ENCODE data around the gene CEP97.
A peak's percentile ranks its signal among the peaks of the same experiment; 100 is the strongest.

The CEP97 gene

GRCh38 chr3:101784855-101785613 is 60.6 kb downstream of the CEP97 start:
- Histone ChIP-seq H3K79me2 (ENCODE audit: low read length) (no peaks in the 10 kb centered on the region; the same call in 1 of the 2 replicates), H3K27me3 (ENCODE audit: low read depth, low read length) (no peaks in the 10 kb centered on the region), H2AFZ (ENCODE audit: low read depth, low read length) (no peak overlapping the region), H3K4me1 (ENCODE audit: low read length) (peaks cover 5% of the 10 kb centered on the region), H3K9me3 (ENCODE audit: insufficient read depth, low read length) (no peaks in the 10 kb centered on the region), H3K9ac (ENCODE audit: low read length) (no peak overlapping the region), H3K27ac (ENCODE audit: low read length) (no peak overlapping the region), H3K36me3 (replicated peaks; ENCODE audit: low read depth, low read length) (peaks cover 42% of the 10 kb centered on the region), H3K4me3 (ENCODE audit: low read length) (no peak overlapping the region), H4K20me1 (ENCODE audit: insufficient read depth, low read length) (no peaks in the 10 kb centered on the region), H3K4me2 (ENCODE audit: low read length) (no peak overlapping the region)
- TF ChIP-seq EZH2phosphoT487 (IDR thresholded peaks at IDR 0.05; ENCODE audit: low read depth) (no peak), CTCF (IDR thresholded peaks at IDR 0.05; ENCODE audit: low read depth, low read length) (no peak)

- H3K79me2 ChIP-seq (ENCODE audit: low read length), result no peaks in the 10 kb centered on the region
- H3K27ac ChIP-seq (ENCODE audit: low read length), result peak overlapping the region; percentile 71
- H3K9me3 ChIP-seq (ENCODE audit: insufficient read depth, low read length), result peaks cover 26% of the 10 kb centered on the region; the same call in 1 of the 2 replicates
- no peaks in the 10 kb centered on the region for H3K27me3 ChIP-seq (ENCODE audit: low read depth, low read length)
- no peaks in the 10 kb centered on the region for H4K20me1 ChIP-seq (ENCODE audit: insufficient read depth, low read length)
- no peak overlapping the region for H3K9ac ChIP-seq (ENCODE audit: low read length)
- H3K4me2 ChIP-seq (ENCODE audit: low read length), result peak overlapping the region; percentile 21
- H3K4me3 ChIP-seq (ENCODE audit: low read length), result no peak overlapping the region
- peaks cover 75% of the 10 kb centered on the region for H3K36me3 ChIP-seq (replicated peaks; ENCODE audit: low read depth, low read length)
- H2AFZ ChIP-seq (ENCODE audit: low read depth, low read length), result no peak overlapping the region
- TF ChIP-seq CTCF (IDR thresholded peaks at IDR 0.05; ENCODE audit: low read depth, low read length), result no peak
- no peak for TF ChIP-seq EZH2phosphoT487 (IDR thresholded peaks at IDR 0.05; ENCODE audit: low read depth)
- H3K4me1 ChIP-seq (ENCODE audit: low read length), result peaks cover 24% of the 10 kb centered on the region
Observed at GRCh38 chr3:101791778-101792177, 67.4 kb downstream of the CEP97 start.

GRCh38 chr3:101796077-101796680 is 71.8 kb downstream of the CEP97 start:
- Histone ChIP-seq H3K27me3 (ENCODE audit: low read depth, low read length) (no peaks in the 10 kb centered on the region), H3K79me2 (ENCODE audit: low read length) (no peaks in the 10 kb centered on the region), H3K9me3 (ENCODE audit: insufficient read depth, low read length) (peaks cover 22% of the 10 kb centered on the region; the same call in 1 of the 2 replicates), H3K4me1 (ENCODE audit: low read length) (peaks cover 21% of the 10 kb centered on the region), H3K4me3 (ENCODE audit: low read length) (no peak overlapping the region), H2AFZ (ENCODE audit: low read depth, low read length) (no peak overlapping the region), H3K36me3 (replicated peaks; ENCODE audit: low read depth, low read length) (peaks cover 49% of the 10 kb centered on the region), H3K4me2 (ENCODE audit: low read length) (no peak overlapping the region), H3K27ac (ENCODE audit: low read length) (no peak overlapping the region), H3K9ac (ENCODE audit: low read length) (no peak overlapping the region), H4K20me1 (ENCODE audit: insufficient read depth, low read length) (no peaks in the 10 kb centered on the region)
- TF ChIP-seq EZH2phosphoT487 (IDR thresholded peaks at IDR 0.05; ENCODE audit: low read depth), result no peak
- TF ChIP-seq CTCF (IDR thresholded peaks at IDR 0.05; ENCODE audit: low read depth, low read length), result no peak

- H3K36me3 ChIP-seq (replicated peaks; ENCODE audit: low read depth, low read length), result peaks cover 23% of the 10 kb centered on the region
- H2AFZ ChIP-seq (ENCODE audit: low read depth, low read length), result no peak overlapping the region
- H3K4me2 ChIP-seq (ENCODE audit: low read length), result no peak overlapping the region
- H3K79me2 ChIP-seq (ENCODE audit: low read length), result no peaks in the 10 kb centered on the region
- H3K4me1 ChIP-seq (ENCODE audit: low read length), result peaks cover 4% of the 10 kb centered on the region
- no peak overlapping the region for H3K27ac ChIP-seq (ENCODE audit: low read length)
- H3K9ac ChIP-seq (ENCODE audit: low read length), result no peak overlapping the region
- H4K20me1 ChIP-seq (ENCODE audit: insufficient read depth, low read length), result no peaks in the 10 kb centered on the region
- no peak for TF ChIP-seq CTCF (IDR thresholded peaks at IDR 0.05; ENCODE audit: low read depth, low read length)
- no peak for TF ChIP-seq EZH2phosphoT487 (IDR thresholded peaks at IDR 0.05; ENCODE audit: low read depth)
- no peak overlapping the region for H3K4me3 ChIP-seq (ENCODE audit: low read length)
- H3K27me3 ChIP-seq (ENCODE audit: low read depth, low read length), result no peaks in the 10 kb centered on the region
- H3K9me3 ChIP-seq (ENCODE audit: insufficient read depth, low read length), result no peaks in the 10 kb centered on the region
Observed at GRCh38 chr3:101801174-101801573, 76.8 kb downstream of the CEP97 start.

Measured in OCI-LY3 (cell line).